Measurements from ENCODE around the gene PMAIP1. TPM values are rescaled to one million over a fixed set of nuclear protein-coding genes. Genes with fewer than 3 reads are reported as not detected.
A peak's percentile ranks its signal among the peaks of the same experiment; 100 is the strongest.

The PMAIP1 gene
- polyA plus RNA-seq, 3 donors, result 40.8 to 56.6 (median 55.7) TPM

DNA sequence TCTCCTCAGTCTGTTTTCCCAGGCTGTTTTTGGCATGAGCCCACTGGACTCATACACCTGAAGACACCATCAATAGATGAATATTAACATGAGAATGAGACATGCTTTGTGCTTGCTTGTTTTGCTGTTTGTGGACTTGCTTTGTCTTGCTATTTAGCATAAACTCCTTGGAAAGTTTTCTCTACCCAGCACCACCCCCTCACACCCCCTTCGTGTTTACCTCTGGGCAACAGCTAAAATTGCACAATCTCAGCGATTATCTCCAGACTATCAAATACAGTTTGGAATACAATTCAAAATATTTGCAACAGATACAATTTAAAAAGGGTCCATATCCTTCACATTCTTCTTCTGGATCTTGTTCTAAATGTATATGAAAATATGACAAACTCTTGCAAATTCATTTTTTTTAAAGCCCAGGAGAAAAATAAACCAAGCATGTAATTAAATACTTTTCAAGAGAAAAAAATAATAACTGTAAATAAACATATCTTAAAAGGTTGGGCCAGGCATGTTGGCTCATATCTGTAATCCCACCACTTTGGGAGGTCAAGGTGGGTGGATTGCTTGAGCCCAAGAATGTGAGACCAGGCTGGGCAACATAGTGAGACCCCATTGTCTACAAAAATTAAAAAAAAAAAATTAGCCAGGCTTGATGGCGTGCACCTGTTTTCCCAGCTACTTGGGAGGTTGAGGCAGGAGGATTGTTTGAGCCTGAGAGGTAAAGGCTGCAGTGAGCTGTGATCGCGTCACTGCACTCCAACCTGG, 32.3 kb upstream of the PMAIP1 start:
- H3K36me3 Mint-ChIP-seq, result no peaks in the 10 kb centered on the region
- peaks cover 0 to 3% (median 0%) of the 10 kb centered on the region in 3 donors for H3K27me3 Mint-ChIP-seq (ENCODE audit: low read depth in 3 of 3)
- Histone ChIP-seq H3K9me3 (replicated peaks in 1 of 2; ENCODE audit: control insufficient read depth in 1 of 2, insufficient read depth in 1 of 2, low read length in 2 of 2) (no peaks in the 10 kb centered on the region), H3K4me3 (replicated peaks in 1 of 3; ENCODE audit: low read depth in 2 of 3, low read length in 3 of 3) (no peak overlapping the region), H3K27me3 (ENCODE audit: control insufficient read depth in 2 of 2, insufficient read depth in 2 of 2, low read length in 2 of 2) (no peaks in the 10 kb centered on the region), H4K20me1 (ENCODE audit: insufficient read depth, low read length) (no peaks in the 10 kb centered on the region), H3K27ac (ENCODE audit: low read depth in 1 of 2, low read length in 2 of 2) (no peak overlapping the region), H3K9ac (ENCODE audit: insufficient read depth, low read length, poor library complexity, severe bottlenecking) (no peak overlapping the region), H3K4me2 (replicated peaks; ENCODE audit: extremely low read depth, low read length, poor library complexity, severe bottlenecking) (no peak overlapping the region), H2AFZ (ENCODE audit: insufficient read depth, low read depth, low read length, poor library complexity, severe bottlenecking) (no peak overlapping the region), H3K79me2 (ENCODE audit: insufficient read depth, low read length) (no peaks in the 10 kb centered on the region), H3K4me1 (ENCODE audit: control insufficient read depth in 1 of 2, insufficient read depth in 2 of 2, low read length in 2 of 2) (peaks cover 2 to 6% of the 10 kb centered on the region in 2 donors), H3K36me3 (replicated peaks in 1 of 2; ENCODE audit: control insufficient read depth in 1 of 2, insufficient read depth in 2 of 2, low read length in 2 of 2) (no peaks in the 10 kb centered on the region)
- 100% methylated on average over 1 of the region's 5 CpGs for WGBS (ENCODE audit: insufficient coverage)
- TF ChIP-seq, protein P1, sequence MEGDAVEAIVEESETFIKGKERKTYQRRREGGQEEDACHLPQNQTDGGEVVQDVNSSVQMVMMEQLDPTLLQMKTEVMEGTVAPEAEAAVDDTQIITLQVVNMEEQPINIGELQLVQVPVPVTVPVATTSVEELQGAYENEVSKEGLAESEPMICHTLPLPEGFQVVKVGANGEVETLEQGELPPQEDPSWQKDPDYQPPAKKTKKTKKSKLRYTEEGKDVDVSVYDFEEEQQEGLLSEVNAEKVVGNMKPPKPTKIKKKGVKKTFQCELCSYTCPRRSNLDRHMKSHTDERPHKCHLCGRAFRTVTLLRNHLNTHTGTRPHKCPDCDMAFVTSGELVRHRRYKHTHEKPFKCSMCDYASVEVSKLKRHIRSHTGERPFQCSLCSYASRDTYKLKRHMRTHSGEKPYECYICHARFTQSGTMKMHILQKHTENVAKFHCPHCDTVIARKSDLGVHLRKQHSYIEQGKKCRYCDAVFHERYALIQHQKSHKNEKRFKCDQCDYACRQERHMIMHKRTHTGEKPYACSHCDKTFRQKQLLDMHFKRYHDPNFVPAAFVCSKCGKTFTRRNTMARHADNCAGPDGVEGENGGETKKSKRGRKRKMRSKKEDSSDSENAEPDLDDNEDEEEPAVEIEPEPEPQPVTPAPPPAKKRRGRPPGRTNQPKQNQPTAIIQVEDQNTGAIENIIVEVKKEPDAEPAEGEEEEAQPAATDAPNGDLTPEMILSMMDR (IDR thresholded peaks at IDR 0.05), result no peak
- peaks cover 16% of the 10 kb centered on the region for H3K4me1 Mint-ChIP-seq
- peak overlapping the region in 1 of 7 donors; percentile 11 for H3K27ac Mint-ChIP-seq
- intact Hi-C loops (cut with micrococcal nuclease), result no loop called here
- no peak for DNase-seq
- peaks cover 0 to 5% (median 2%) of the 10 kb centered on the region in 7 donors for H3K9me3 Mint-ChIP-seq
- no peak overlapping the region for H3K4me3 Mint-ChIP-seq

DNA sequence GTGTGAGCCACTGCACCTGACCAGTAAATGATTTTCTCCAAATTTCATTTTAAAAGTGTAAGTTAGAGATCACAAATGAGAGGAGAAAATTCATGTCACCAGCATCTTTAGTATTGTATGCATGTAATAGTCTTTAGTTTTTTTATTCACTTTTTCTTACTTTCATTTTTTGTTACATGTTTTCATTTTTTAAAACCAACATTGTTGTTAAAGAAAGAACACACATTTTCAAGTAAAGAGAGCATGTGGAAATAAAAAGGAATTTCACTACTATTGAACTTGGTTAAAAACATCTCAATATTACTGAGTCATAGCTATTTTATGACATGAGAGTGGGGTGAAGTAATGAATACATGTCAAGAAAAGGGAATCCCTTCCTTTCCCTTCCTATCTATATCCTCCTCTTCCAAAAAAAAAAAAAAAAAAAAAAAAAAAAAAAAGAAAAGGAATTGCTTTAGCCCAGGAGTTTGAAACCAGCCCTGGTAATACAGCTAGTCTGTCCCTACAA, 29.1 kb upstream of the PMAIP1 start:
- H3K79me2 ChIP-seq (ENCODE audit: insufficient read depth, low read length), result no peaks in the 10 kb centered on the region
- H3K4me1 ChIP-seq (ENCODE audit: control insufficient read depth in 1 of 2, insufficient read depth in 2 of 2, low read length in 2 of 2), result peaks cover under 1 to 12% of the 10 kb centered on the region in 2 donors
- TF ChIP-seq, protein P1 (IDR thresholded peaks at IDR 0.05), result no peak
- no peaks in the 10 kb centered on the region for H3K9me3 ChIP-seq (replicated peaks in 1 of 2; ENCODE audit: control insufficient read depth in 1 of 2, insufficient read depth in 1 of 2, low read length in 2 of 2)
- H3K4me3 Mint-ChIP-seq, result no peak overlapping the region
- peaks cover 26% of the 10 kb centered on the region for H3K4me1 Mint-ChIP-seq
- no peak overlapping the region for H3K9ac ChIP-seq (ENCODE audit: insufficient read depth, low read length, poor library complexity, severe bottlenecking)
- no peaks in the 10 kb centered on the region for H3K27me3 ChIP-seq (ENCODE audit: control insufficient read depth in 2 of 2, insufficient read depth in 2 of 2, low read length in 2 of 2)
- no peak for DNase-seq
- H3K36me3 Mint-ChIP-seq, result no peaks in the 10 kb centered on the region
- peaks cover 0 to 4% (median 3%) of the 10 kb centered on the region in 7 donors for H3K9me3 Mint-ChIP-seq
- no peaks in the 10 kb centered on the region for H3K27me3 Mint-ChIP-seq (ENCODE audit: low read depth in 3 of 3)
- H3K4me2 ChIP-seq (replicated peaks; ENCODE audit: extremely low read depth, low read length, poor library complexity, severe bottlenecking), result no peak overlapping the region
- no peak overlapping the region for H3K27ac ChIP-seq (ENCODE audit: low read depth in 1 of 2, low read length in 2 of 2)
- no peak overlapping the region for H3K27ac Mint-ChIP-seq
- no peak overlapping the region for H3K4me3 ChIP-seq (replicated peaks in 1 of 3; ENCODE audit: low read depth in 2 of 3, low read length in 3 of 3)
- H2AFZ ChIP-seq (ENCODE audit: insufficient read depth, low read depth, low read length, poor library complexity, severe bottlenecking), result no peak overlapping the region
- intact Hi-C loops (cut with micrococcal nuclease), result no loop called here
- H4K20me1 ChIP-seq (ENCODE audit: insufficient read depth, low read length), result no peaks in the 10 kb centered on the region
- H3K36me3 ChIP-seq (replicated peaks in 1 of 2; ENCODE audit: control insufficient read depth in 1 of 2, insufficient read depth in 2 of 2, low read length in 2 of 2), result no peaks in the 10 kb centered on the region

Measured in CD14-positive monocyte (primary cell).